HCT116 (cell line): ENCODE results near the gene ATN1. TPM values are rescaled to one million over a fixed set of nuclear protein-coding genes. Genes with fewer than 3 reads are reported as not detected.

Experiments
- ATAC-seq: fragments of 200-7000 bp; cut with Tn5 transposase; 2 replicates; pipeline ENCODE4 v1.9.1; 2020; ENCODE audit warnings: mild to moderate bottlenecking, moderate library complexity
- BruUV-seq: library from RNA; stranded (reverse); fragments of 400-500 nt; replicated peaks from 2 replicates; lab custom pipeline; 2021; lab: Mats Ljungman, UMichigan
- CTCF ChIA-PET: fragments of 300-600 bp; sonication (Branson Sonifier 250); formaldehyde crosslinking; loops from one replicate; lab custom pipeline; 2021; ENCODE audit warnings: antibody characterized with exemption; lab: Charles Lee
- POLR2A ChIA-PET: fragments of 300-600, 350-600 bp; sonication (Branson Sonifier 250); formaldehyde crosslinking; loops from one replicate; lab custom pipeline; 2021; ENCODE audit warnings: antibody characterized with exemption; lab: Charles Lee
- RAD21 ChIA-PET, 2 experiments: fragments of 300-600 bp; sonication (Branson Sonifier 250); formaldehyde crosslinking; loops; one replicate each; lab custom pipeline; 2023; ENCODE audit warnings: low total read pairs in 2 of 2; ENCODE audit not compliant: uncharacterized antibody in 2 of 2, unreplicated experiment in 2 of 2, low non-redundant PET in 1 of 2; lab: Charles Lee
- DNase-seq: peaks from one replicate; pipeline ENCODE4 v3.0.0-alpha.2; 2010; ENCODE audit warnings: low read depth, low spot score
- H2AFZ ChIP-seq: fragments of 200-600 bp; shearing (Covaris generic), sonication (generic); 2 replicates; pipeline ENCODE4 v1.6.1; 2017; ENCODE audit warnings: low read depth, mixed run types, mixed read lengths, antibody characterized with exemption, low read length; ENCODE audit not compliant: poor library complexity, severe bottlenecking
- H3K27ac ChIP-seq: 2 replicates; pipeline ENCODE4 v1.5.1; 2012; ENCODE audit warnings: low read depth, low read length
- H3K27me3 ChIP-seq: fragments of 200-600 bp; sonication (generic); 2 replicates; pipeline ENCODE4 v1.6.1; 2016; ENCODE audit warnings: mixed run types, low read length, mixed read lengths; ENCODE audit not compliant: insufficient read depth
- H3K36me3 ChIP-seq, 2 experiments: fragments of 200-500 bp in 1 of 2; fragments of 200-600 bp in 1 of 2; sonication (Bioruptor generic) in 1 of 2; sonication (generic) in 1 of 2; 2 replicates each; pipeline versions ENCODE4 v1.5.1 to v1.6.1; 2014 to 2016; ENCODE audit warnings: low read length in 2 of 2, inconsistent platforms in 1 of 2, mixed read lengths in 1 of 2, mixed run types in 1 of 2; ENCODE audit not compliant: insufficient read depth in 2 of 2, control insufficient read depth in 1 of 2
- H3K4me1 ChIP-seq, 2 experiments: fragments of 200-600 bp in 1 of 2; sonication (generic) in 1 of 2; 2 replicates each; pipeline versions ENCODE4 v1.5.1 to v1.6.1; 2012 to 2017; ENCODE audit warnings: low read length in 2 of 2, inconsistent platforms in 1 of 2, mild to moderate bottlenecking in 1 of 2, mixed read lengths in 1 of 2, mixed run types in 1 of 2, moderate library complexity in 1 of 2; ENCODE audit not compliant: insufficient read depth in 2 of 2, control insufficient read depth in 1 of 2
- H3K4me2 ChIP-seq: fragments of 200-600 bp; sonication (generic); 2 replicates; pipeline ENCODE4 v1.6.1; 2017; ENCODE audit warnings: mixed run types, low read length, mixed read lengths
- H3K4me3 ChIP-seq, 2 experiments: fragments of 200-600 bp in 1 of 2; sonication (generic) in 1 of 2; replicated peaks in 1 of 2; 2 replicates each; pipeline ENCODE4 v1.5.1; 2011 to 2016; ENCODE audit warnings: low read length in 2 of 2, control low read depth in 1 of 2, low read depth in 1 of 2, mild to moderate bottlenecking in 1 of 2, mixed read lengths in 1 of 2, mixed run types in 1 of 2
- H3K79me2 ChIP-seq: fragments of 200-600 bp; sonication (generic); 2 replicates; pipeline ENCODE4 v1.6.1; 2017; ENCODE audit warnings: mild to moderate bottlenecking, mixed run types, low read length, moderate library complexity, mixed read lengths; ENCODE audit not compliant: insufficient read depth
- H3K9ac ChIP-seq: fragments of 200-600 bp; sonication (generic); 2 replicates; pipeline ENCODE4 v1.6.1; 2016; ENCODE audit warnings: low read length, mixed read lengths
- H3K9me2 ChIP-seq: fragments of 200-600 bp; sonication (generic), shearing (Covaris generic); 2 replicates; pipeline ENCODE4 v1.6.1; 2017; ENCODE audit warnings: mixed run types, mild to moderate bottlenecking, moderate library complexity; ENCODE audit not compliant: insufficient read depth
- H3K9me3 ChIP-seq, 2 experiments: fragments of 200-500 bp in 1 of 2; fragments of 200-600 bp in 1 of 2; sonication (Bioruptor generic) in 1 of 2; sonication (generic) in 1 of 2; 2 replicates each; pipeline ENCODE4 v1.6.1; 2014 to 2017; ENCODE audit warnings: low read length in 2 of 2, mixed read lengths in 2 of 2, inconsistent platforms in 1 of 2, low read depth in 1 of 2, mild to moderate bottlenecking in 1 of 2, mixed run types in 1 of 2, moderate library complexity in 1 of 2; ENCODE audit not compliant: control insufficient read depth in 1 of 2, insufficient read depth in 1 of 2
- H4K20me1 ChIP-seq: fragments of 200-600 bp; sonication (generic), shearing (Covaris generic); 2 replicates; pipeline ENCODE4 v1.6.1; 2017; ENCODE audit warnings: mixed run types, mild to moderate bottlenecking, moderate library complexity; ENCODE audit not compliant: insufficient read depth
- EGR1 ChIP-seq: IDR thresholded peaks from 2 replicates; pipeline ENCODE4 v1.6.1; 2012; ENCODE audit warnings: low read depth
- ELF1 ChIP-seq: IDR thresholded peaks from 2 replicates; pipeline ENCODE4 v1.6.1; 2012; ENCODE audit warnings: low read depth, borderline replicate concordance
- EZH2phosphoT487 ChIP-seq: fragments of 200-600 bp; IDR thresholded peaks from 2 replicates; pipeline ENCODE4 v1.6.1; 2018; ENCODE audit warnings: antibody characterized with exemption, borderline replicate concordance
- FOSL1 ChIP-seq: IDR thresholded peaks from 2 replicates; pipeline ENCODE4 v1.6.1; 2012; ENCODE audit warnings: low read depth
- MAX ChIP-seq: IDR thresholded peaks from 2 replicates; pipeline ENCODE4 v1.6.1; 2012
- POLR2AphosphoS5 ChIP-seq: IDR thresholded peaks from 2 replicates; pipeline ENCODE4 v1.6.1; 2011; ENCODE audit warnings: mild to moderate bottlenecking, low read depth, low read length, moderate library complexity
- SIN3A ChIP-seq: IDR thresholded peaks from 2 replicates; pipeline ENCODE4 v1.6.1; 2012; ENCODE audit warnings: low read depth
- TCF7L2 ChIP-seq: IDR thresholded peaks from 2 replicates; pipeline ENCODE4 v1.7.0; 2011; ENCODE audit warnings: borderline replicate concordance, inconsistent platforms; ENCODE audit not compliant: insufficient read depth, insufficient read length; ENCODE audit errors: extremely low read depth
- ZBTB33 ChIP-seq: IDR thresholded peaks from 2 replicates; pipeline ENCODE4 v1.6.1; 2011; ENCODE audit warnings: mild to moderate bottlenecking, low read length, moderate library complexity; ENCODE audit not compliant: insufficient replicate concordance; ENCODE audit errors: extremely low read depth
- intact Hi-C: fragments of 100-400 bp; cut with micrococcal nuclease; formaldehyde crosslinking; loops from 2 replicates; pipeline ENCODE4 v1.10.0; 2022
- total RNA-seq: library from RNA; stranded (reverse); gene quantifications from one replicate; pipeline ENCODE4 v1.2.1, GENCODE V29; 2021; ENCODE audit not compliant: unreplicated experiment

Gene ATN1
- total RNA-seq, 1 experiment from 2014 or later: 104 TPM

DNA sequence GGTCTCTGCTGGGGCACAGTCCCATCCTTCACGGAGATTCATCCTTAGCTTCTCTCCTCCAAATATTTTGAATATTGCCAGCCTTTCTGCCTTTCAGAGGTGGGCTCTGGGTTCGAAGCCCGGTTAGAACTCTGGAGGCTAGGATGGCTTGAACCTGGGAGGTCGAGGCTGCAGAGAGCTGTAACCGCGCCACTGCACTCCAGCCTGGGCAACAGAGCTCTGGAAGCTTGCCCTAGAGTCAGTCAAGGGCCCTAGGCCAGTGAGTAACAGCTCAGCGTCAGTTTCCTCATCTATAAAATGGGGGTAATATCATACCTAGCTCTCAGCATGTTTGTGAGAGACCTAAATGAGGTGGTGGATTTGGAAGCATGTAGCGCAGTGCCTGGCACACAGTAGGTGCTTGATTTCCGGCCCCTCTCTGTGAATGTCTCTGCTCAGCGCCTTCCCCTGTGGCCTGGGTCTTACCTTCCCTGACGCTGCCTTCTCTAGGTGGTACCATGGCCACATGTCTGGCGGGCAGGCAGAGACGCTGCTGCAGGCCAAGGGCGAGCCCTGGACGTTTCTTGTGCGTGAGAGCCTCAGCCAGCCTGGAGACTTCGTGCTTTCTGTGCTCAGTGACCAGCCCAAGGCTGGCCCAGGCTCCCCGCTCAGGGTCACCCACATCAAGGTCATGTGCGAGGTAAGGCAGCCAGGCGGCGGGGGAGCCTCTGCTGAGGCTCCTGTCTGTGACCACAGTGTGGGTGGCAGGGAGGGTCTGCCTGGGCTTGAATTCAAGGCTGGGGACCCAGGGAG lies 26.8 kb downstream of the ATN1 start:
- ChIA-PET CTCF (no interaction called here), POLR2A (interaction anchor here (1.2 kb wide), 1 partner anchor 10 kb away, joined by 5 read pairs; the partner anchor contains the start of genes C12orf57 and RNU7-1), RAD21 (no interaction called here)
- H3K9me3 ChIP-seq: no peaks in the 10 kb centered on the region
- no peaks in the 10 kb centered on the region for H3K36me3 ChIP-seq
- intact Hi-C loops: no loop called here
- no peak overlapping the region for H3K27ac ChIP-seq
- H3K9ac ChIP-seq: no peak overlapping the region
- no peaks in the 10 kb centered on the region for H3K9me2 ChIP-seq
- no peaks in the 10 kb centered on the region for H4K20me1 ChIP-seq
- no peak overlapping the region for H3K4me3 ChIP-seq
- peaks cover 7 to 10% of the 10 kb centered on the region in 2 experiments; a peak in 3 of 4 replicates for H3K4me1 ChIP-seq
- H3K27me3 ChIP-seq: no peaks in the 10 kb centered on the region
- DNase-seq: no peak
- no peak overlapping the region for H3K4me2 ChIP-seq
- ATAC-seq: no peak
- BruUV-seq: no TSS peak
- TF ChIP-seq TCF7L2: no peak
- TF ChIP-seq ELF1: no peak
- TF ChIP-seq ZBTB33: no peak
- no peak for TF ChIP-seq EZH2phosphoT487
- no peak for TF ChIP-seq FOSL1
- no peak for TF ChIP-seq MAX
- no peak for TF ChIP-seq POLR2AphosphoS5
- no peak for TF ChIP-seq SIN3A
- no peak for TF ChIP-seq EGR1
- no peaks in the 10 kb centered on the region for H3K79me2 ChIP-seq
- no peak overlapping the region for H2AFZ ChIP-seq
